Measurements from ENCODE around the gene GDPD3. TPM values are rescaled to one million over a fixed set of nuclear protein-coding genes. Genes with fewer than 3 reads are reported as not detected.
A peak's percentile ranks its signal among the peaks of the same experiment; 100 is the strongest.

The GDPD3 gene
- total RNA-seq, 3 donors from 2014 or later (not counting 1 experiment from before 2014, with no cell fraction given): 5.3 to 14.7 (median 9.1) TPM

DNA sequence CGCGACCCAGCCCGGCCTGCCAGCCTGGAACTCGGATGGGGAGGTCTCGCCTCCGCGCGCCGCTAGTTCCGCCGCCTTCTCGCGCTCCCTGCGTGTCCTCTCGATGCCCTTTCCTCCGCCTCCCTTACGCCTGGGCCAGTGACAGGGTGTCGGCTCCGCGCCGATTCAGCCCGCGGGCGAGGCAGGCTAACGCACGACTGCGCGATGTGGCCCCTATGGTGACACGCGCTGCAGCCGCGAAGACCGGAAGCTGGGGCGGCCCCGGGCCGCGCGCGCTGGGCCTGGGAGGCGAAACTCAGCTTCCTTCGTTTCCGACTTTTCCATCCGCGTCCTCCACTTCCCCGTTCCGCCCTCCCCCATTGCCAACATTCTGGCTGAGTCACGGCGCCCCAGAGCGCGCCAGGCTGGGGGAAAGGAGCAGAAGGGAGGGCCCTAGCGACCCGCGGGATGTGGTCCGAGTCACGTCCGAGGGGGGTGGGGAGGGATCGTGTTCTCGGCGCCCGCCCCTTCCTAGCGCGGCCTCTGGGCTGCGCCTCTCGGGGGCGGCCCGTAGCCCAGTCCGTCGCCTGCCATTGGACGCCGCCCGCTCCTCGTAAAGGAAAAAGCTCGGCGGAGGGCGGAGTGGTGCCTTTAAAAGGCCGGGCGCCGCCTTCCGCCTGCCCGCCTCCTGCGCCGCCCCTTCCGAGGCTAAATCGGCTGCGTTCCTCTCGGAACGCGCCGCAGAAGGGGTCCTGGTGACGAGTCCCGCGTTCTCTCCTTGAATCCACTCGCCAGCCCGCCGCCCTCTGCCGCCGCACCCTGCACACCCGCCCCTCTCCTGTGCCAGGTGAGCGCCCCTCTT, 48.0 kb downstream of the GDPD3 start, which contains the start of gene ALDOA:
Gene ALDOA (plus strand): TSS at position 659 of the 841 bp plus-strand sequence. CDS start 1,138 bp downstream, outside the sequence.
- Histone ChIP-seq H3K27ac (ENCODE audit: low read length) (peak within 1 kb of the TSS; percentile 79), H3K4me1 (ENCODE audit: control insufficient read depth, insufficient read depth, low read length) (peaks cover 42% of the 10 kb centered on the region), H3K36me3 (ENCODE audit: control insufficient read depth, insufficient read depth, low read length) (peaks cover 31% of the 10 kb centered on the region), H3K27me3 (ENCODE audit: control insufficient read depth, insufficient read depth, low read length) (no peaks in the 10 kb centered on the region), H3K4me3 (ENCODE audit: low read length) (peak within 1 kb of the TSS; percentile 96), H3K9me3 (ENCODE audit: control insufficient read depth, insufficient read depth, low read length) (no peaks in the 10 kb centered on the region)
- Mint-ChIP-seq H3K36me3 (no peaks in the 10 kb centered on the region), H3K27me3 (ENCODE audit: low read depth in 2 of 2) (no peaks in the 10 kb centered on the region), H3K4me1 (peaks cover 36 to 56% of the 10 kb centered on the region in 2 donors), H3K9me3 (no peaks in the 10 kb centered on the region), H3K27ac (peak within 1 kb of the TSS; percentile 94 to 98), H3K4me3 (peak within 1 kb of the TSS; percentile 98)
- intact Hi-C loops (cut with micrococcal nuclease): loop anchor here (1.0 to 10.0 kb wide), 2 partner anchors 10 to 339 kb away; partner anchors contain the start of genes PPP4C and ZNF771
- DNase-seq (peak; percentile 94 to 96), ATAC-seq (peak; percentile 80 to 94 (median 84))
- WGBS (ENCODE audit: insufficient coverage): under 1% methylated on average over 99 of the region's 99 CpGs
- TF ChIP-seq, protein P1, sequence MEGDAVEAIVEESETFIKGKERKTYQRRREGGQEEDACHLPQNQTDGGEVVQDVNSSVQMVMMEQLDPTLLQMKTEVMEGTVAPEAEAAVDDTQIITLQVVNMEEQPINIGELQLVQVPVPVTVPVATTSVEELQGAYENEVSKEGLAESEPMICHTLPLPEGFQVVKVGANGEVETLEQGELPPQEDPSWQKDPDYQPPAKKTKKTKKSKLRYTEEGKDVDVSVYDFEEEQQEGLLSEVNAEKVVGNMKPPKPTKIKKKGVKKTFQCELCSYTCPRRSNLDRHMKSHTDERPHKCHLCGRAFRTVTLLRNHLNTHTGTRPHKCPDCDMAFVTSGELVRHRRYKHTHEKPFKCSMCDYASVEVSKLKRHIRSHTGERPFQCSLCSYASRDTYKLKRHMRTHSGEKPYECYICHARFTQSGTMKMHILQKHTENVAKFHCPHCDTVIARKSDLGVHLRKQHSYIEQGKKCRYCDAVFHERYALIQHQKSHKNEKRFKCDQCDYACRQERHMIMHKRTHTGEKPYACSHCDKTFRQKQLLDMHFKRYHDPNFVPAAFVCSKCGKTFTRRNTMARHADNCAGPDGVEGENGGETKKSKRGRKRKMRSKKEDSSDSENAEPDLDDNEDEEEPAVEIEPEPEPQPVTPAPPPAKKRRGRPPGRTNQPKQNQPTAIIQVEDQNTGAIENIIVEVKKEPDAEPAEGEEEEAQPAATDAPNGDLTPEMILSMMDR (IDR thresholded peaks at IDR 0.05): no peak

DNA sequence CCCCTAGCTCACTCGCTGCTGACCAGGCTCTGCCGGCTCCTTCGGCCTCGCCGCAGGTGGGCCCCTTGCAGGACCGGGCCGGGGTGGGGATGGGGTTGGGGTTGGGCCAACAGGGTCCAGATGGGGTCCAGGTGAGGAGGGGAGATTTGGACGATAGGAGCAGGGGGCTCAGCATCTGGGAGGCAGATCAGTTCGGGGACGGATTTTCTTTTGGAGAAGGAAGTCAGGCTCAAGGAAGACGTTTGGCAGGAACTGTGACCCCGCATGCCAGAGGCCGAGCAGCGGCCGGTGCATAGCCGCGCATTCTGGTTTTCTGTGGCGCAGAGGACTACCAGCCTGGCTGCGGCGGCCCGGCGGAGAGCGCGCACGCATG, 48.6 kb downstream of the GDPD3 start:
- TF ChIP-seq, protein P1 (IDR thresholded peaks at IDR 0.05): no peak
- H3K4me1 Mint-ChIP-seq: peaks cover 35 to 50% of the 10 kb centered on the region in 2 donors
- DNase-seq (no peak), ATAC-seq (no peak)
- H3K27me3 Mint-ChIP-seq (ENCODE audit: low read depth in 2 of 2): no peaks in the 10 kb centered on the region
- H3K27me3 ChIP-seq (ENCODE audit: control insufficient read depth, insufficient read depth, low read length): no peaks in the 10 kb centered on the region
- peaks cover 42% of the 10 kb centered on the region for H3K4me1 ChIP-seq (ENCODE audit: control insufficient read depth, insufficient read depth, low read length)
- H3K27ac ChIP-seq (ENCODE audit: low read length): peak overlapping the region; percentile 79
- intact Hi-C loops (cut with micrococcal nuclease): loop anchor here (1.0 to 10.0 kb wide), 3 partner anchors 11 to 340 kb away; partner anchors contain the start of genes PPP4C and ZNF771
- H3K27ac Mint-ChIP-seq: peak overlapping the region; percentile 94 to 98
- no peaks in the 10 kb centered on the region for H3K9me3 ChIP-seq (ENCODE audit: control insufficient read depth, insufficient read depth, low read length)
- WGBS (ENCODE audit: insufficient coverage): under 1% methylated on average over 25 of the region's 25 CpGs
- no peaks in the 10 kb centered on the region for H3K36me3 Mint-ChIP-seq
- peak overlapping the region; percentile 96 for H3K4me3 ChIP-seq (ENCODE audit: low read length)
- peaks cover 25% of the 10 kb centered on the region for H3K36me3 ChIP-seq (ENCODE audit: control insufficient read depth, insufficient read depth, low read length)
- H3K4me3 Mint-ChIP-seq: peak overlapping the region; percentile 98
- no peaks in the 10 kb centered on the region for H3K9me3 Mint-ChIP-seq

DNA sequence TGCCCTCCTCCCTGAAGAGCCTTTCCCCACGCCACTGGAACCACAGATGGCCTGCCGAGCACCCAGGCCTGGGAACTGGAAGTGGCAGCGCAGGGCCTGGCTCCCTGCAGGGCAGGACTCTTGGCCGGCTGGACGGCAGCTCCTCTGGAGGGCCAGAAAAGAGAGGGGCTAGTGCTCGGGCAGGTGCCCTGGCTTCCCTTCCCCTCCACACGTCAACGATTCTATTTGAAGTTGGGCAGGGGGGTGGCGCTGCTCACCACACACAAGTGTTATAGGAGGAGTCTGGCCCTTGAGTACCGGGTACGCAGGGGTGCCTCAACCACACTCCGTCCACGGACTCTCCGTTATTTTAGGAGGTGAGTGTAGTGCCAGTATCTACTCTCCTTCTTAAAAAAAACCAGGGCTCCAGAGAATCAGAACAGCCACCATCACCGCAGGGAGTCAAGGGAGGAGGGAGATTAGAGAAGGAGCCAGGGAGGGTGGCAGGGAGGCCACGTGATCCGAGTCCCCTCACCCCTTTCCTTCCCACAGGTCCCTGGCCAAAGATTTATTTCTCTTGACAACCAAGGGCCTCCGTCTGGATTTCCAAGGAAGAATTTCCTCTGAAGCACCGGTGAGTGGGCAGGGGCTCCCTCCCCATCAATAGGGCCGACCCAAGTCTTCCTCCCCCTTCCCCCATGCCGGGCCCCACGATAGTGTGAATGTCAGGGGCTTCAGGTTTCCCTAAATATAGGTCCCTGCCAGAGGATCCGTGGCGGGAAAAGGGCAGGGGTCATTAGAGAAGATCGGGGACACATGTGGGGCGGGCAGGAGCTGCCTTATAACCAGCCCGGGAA, 49.2 kb downstream of the GDPD3 start:
- peak overlapping the region; percentile 94 to 98 for H3K27ac Mint-ChIP-seq
- H3K4me3 ChIP-seq (ENCODE audit: low read length): peak overlapping the region; percentile 96
- no peaks in the 10 kb centered on the region for H3K27me3 Mint-ChIP-seq (ENCODE audit: low read depth in 2 of 2)

More for the DNA sequence above, 49.2 kb downstream of the GDPD3 start:
- 1% methylated on average over 16 of the region's 27 CpGs for WGBS (ENCODE audit: insufficient coverage)
- intact Hi-C loops (cut with micrococcal nuclease): loop anchor here (1.0 to 10.0 kb wide), 2 partner anchors 28 to 341 kb away; partner anchors contain the start of gene ZNF771
- TF ChIP-seq, protein P1 (IDR thresholded peaks at IDR 0.05): no peak
- Mint-ChIP-seq H3K4me1 (peaks cover 31 to 47% of the 10 kb centered on the region in 2 donors), H3K36me3 (no peaks in the 10 kb centered on the region), H3K4me3 (peak overlapping the region; percentile 98), H3K9me3 (no peaks in the 10 kb centered on the region)
- H3K36me3 ChIP-seq (ENCODE audit: control insufficient read depth, insufficient read depth, low read length): peaks cover 19% of the 10 kb centered on the region
- peak; percentile 65 to 81 for DNase-seq
- H3K9me3 ChIP-seq (ENCODE audit: control insufficient read depth, insufficient read depth, low read length): no peaks in the 10 kb centered on the region
- ATAC-seq: peak in 2 of 3 donors; percentile 19 to 20
- no peaks in the 10 kb centered on the region for H3K27me3 ChIP-seq (ENCODE audit: control insufficient read depth, insufficient read depth, low read length)
- H3K4me1 ChIP-seq (ENCODE audit: control insufficient read depth, insufficient read depth, low read length): peaks cover 42% of the 10 kb centered on the region
- peak overlapping the region; percentile 79 for H3K27ac ChIP-seq (ENCODE audit: low read length)

Measured in natural killer cell (primary cell).